Body of pancreas (tissue), 4 donors: ENCODE measurements around the gene MSMO1. TPM values are rescaled to one million over a fixed set of nuclear protein-coding genes. Genes with fewer than 3 reads are reported as not detected.
A peak's percentile ranks its signal among the peaks of the same experiment; 100 is the strongest.
"Not testable (repeated sequence)": the region's sequence is repeated elsewhere in the genome, so short reads cannot be mapped to it uniquely, and the experiment has no call there.

Experiments used
- ATAC-seq: fragments of 150-250 bp; one replicate; pipeline ENCODE4 v1.9.1; 2016
- DNase-seq, 4 donors: peaks; one replicate each; pipeline ENCODE4 v3.0.0-alpha.2; 2019
- H3K27ac ChIP-seq, 4 donors: fragments of 200-600 bp; sonication (generic); 1 replicate in 3 of 4; 2 replicates in 1 of 4; pipeline versions ENCODE4 v1.5.1 to v1.6.1; 2016 to 2019; ENCODE audit warnings: mild to moderate bottlenecking in 1 of 4, mixed read lengths in 1 of 4, moderate library complexity in 1 of 4
- H3K27me3 ChIP-seq, 2 donors: fragments of 200-600 bp; sonication (generic); one replicate each; pipeline ENCODE4 v1.6.0; 2016; ENCODE audit warnings: mild to moderate bottlenecking in 1 of 2
- H3K36me3 ChIP-seq, 2 donors: fragments of 200-600 bp; sonication (generic); replicated peaks in 1 of 2; 2 replicates each; pipeline ENCODE4 v1.5.1; 2016; ENCODE audit warnings: low read depth in 2 of 2; ENCODE audit not compliant: insufficient read depth in 1 of 2
- H3K4me1 ChIP-seq: fragments of 200-600 bp; sonication (generic); one replicate; pipeline ENCODE4 v1.6.0; 2016
- H3K4me3 ChIP-seq, 2 donors: fragments of 200-600 bp; sonication (generic); 1 replicate in 1 of 2; 2 replicates in 1 of 2; pipeline ENCODE4 v1.5.1; 2016 to 2019
- H3K9me3 ChIP-seq, 3 donors: fragments of 200-600 bp; sonication (generic); 1 replicate in 2 of 3; 2 replicates in 1 of 3; pipeline ENCODE4 v1.5.1; 2016
- POLR2A ChIP-seq, 3 donors: fragments of 450-650 bp; IDR thresholded peaks; one replicate each; pipeline ENCODE4 v1.6.1; 2016; ENCODE audit warnings: antibody characterized with exemption in 3 of 3, mild to moderate bottlenecking in 2 of 3
- WGBS, 2 donors: methylation state at CpG; one replicate each; pipeline ENCODE4 v1.1.5; 2017; 5-methylcytosine and 5-hydroxymethylcytosine counted together
- intact Hi-C: fragments of 100-400 bp; cut with DNase I; formaldehyde crosslinking; loops from one replicate; pipeline ENCODE4 v1.15.1; 2023
- total RNA-seq, 2 donors: library from RNA; depleted of rRNA; stranded (reverse); fragments of >200 nt; gene quantifications; one replicate each; pipeline ENCODE4 v1.1.0, GENCODE V29; 2016
- TF ChIP-seq, protein P1 (sequence below), 7 experiments: fragments of 450-650 bp in 4 of 7; fragments of 200-600 bp in 3 of 7; sonication (generic) in 3 of 7; IDR thresholded peaks; one replicate each; pipeline ENCODE4 v1.5.1; 2016 to 2019; ENCODE audit warnings: antibody characterized with exemption in 7 of 7

Gene MSMO1
- 10 to 100 TPM; 16.1 to 22.1 TPM for total RNA-seq

DNA sequence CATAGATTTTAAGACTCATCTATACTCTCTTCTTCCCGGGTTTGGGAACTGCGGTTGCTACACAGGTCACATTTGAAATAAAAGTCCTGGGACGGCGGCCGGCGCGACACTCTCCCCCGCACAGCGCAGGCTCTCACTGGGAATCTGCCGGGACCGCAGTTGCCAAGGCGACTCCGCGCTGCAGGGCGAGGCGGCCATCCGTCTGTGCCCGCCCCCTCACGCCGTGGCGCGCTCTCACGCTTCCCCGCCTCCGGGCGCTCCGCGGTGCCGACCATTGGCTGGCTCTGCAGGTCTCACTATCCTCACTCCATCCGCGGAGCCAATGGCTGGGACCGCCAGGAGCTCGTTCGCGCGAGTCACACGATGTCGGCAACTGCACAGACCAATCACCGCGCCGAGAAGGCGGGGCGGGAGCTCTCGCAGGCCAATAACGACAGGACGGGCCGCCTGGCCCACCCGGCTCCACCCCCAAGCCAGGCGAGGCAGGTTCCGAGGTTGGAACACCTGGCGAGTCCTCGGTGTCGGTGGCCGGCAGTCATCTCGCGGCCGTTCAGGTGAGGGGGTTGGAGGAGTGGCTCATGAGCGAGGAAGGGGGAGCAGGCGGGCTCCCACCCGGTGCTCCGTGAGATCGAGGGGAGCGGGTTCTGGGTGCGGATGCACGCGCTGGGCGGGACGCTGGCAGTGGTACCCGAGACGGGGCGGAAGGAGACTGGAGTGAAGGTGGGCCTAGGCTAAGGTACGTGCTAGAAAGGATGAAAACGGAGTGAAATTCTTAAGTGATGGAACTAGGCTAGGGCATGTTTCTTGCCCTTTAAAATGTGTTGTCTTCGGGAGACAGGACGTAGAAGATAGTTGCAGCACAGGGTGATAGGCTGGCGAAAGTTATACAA, at the start of gene MSMO1:
TSS of gene MSMO1 (plus strand) at position 459 of the 890 bp plus-strand sequence. CDS start 5,702 bp downstream, outside the sequence.
- intact Hi-C loops: no loop called here
- Histone ChIP-seq H3K36me3 (no peaks in the 10 kb centered on the region), H3K4me3 (peak within 1 kb of the TSS; percentile 75 to 86), H3K9me3 (no peaks in the 10 kb centered on the region), H3K4me1 (peaks cover 44% of the 10 kb centered on the region), H3K27ac (peak within 1 kb of the TSS; percentile 71 to 87 (median 83)), H3K27me3 (no peaks in the 10 kb centered on the region)
- peak; percentile 49 to 83 (median 81) for TF ChIP-seq POLR2A (IDR thresholded peaks at IDR 0.05)
- TF ChIP-seq, protein P1, sequence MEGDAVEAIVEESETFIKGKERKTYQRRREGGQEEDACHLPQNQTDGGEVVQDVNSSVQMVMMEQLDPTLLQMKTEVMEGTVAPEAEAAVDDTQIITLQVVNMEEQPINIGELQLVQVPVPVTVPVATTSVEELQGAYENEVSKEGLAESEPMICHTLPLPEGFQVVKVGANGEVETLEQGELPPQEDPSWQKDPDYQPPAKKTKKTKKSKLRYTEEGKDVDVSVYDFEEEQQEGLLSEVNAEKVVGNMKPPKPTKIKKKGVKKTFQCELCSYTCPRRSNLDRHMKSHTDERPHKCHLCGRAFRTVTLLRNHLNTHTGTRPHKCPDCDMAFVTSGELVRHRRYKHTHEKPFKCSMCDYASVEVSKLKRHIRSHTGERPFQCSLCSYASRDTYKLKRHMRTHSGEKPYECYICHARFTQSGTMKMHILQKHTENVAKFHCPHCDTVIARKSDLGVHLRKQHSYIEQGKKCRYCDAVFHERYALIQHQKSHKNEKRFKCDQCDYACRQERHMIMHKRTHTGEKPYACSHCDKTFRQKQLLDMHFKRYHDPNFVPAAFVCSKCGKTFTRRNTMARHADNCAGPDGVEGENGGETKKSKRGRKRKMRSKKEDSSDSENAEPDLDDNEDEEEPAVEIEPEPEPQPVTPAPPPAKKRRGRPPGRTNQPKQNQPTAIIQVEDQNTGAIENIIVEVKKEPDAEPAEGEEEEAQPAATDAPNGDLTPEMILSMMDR (IDR thresholded peaks at IDR 0.05): peak in 1 of 7 experiments; percentile 1
- DNase-seq (peak; percentile 99), ATAC-seq (peak; percentile 97)
- WGBS, 2 donors: 0% methylated on average over 25 to 76 of the region's 76 CpGs

GRCh38 chr4:165279531-165279930, 47.9 kb upstream of the MSMO1 start:
- 91 to 92% methylated on average over 18 to 20 of the region's 20 CpGs for WGBS, 2 donors
- DNase-seq: not testable (repeated sequence)

GRCh38 chr4:165284697-165285096, 42.8 kb upstream of the MSMO1 start:
- DNase-seq, ATAC-seq, intact Hi-C loops, H3K27ac ChIP-seq, H3K9me3 ChIP-seq, H3K27me3 ChIP-seq, H3K4me3 ChIP-seq, H3K4me1 ChIP-seq, H3K36me3 ChIP-seq: not testable (repeated sequence)
- 90 to 99% methylated on average over 3 of the region's 3 CpGs for WGBS, 2 donors

More at GRCh38 chr4:165279531-165279930, 47.9 kb upstream of the MSMO1 start:
- intact Hi-C loops, H3K4me1 ChIP-seq, H3K36me3 ChIP-seq, H3K27ac ChIP-seq, ATAC-seq, H3K27me3 ChIP-seq, H3K4me3 ChIP-seq, H3K9me3 ChIP-seq: not testable (repeated sequence)

DNA sequence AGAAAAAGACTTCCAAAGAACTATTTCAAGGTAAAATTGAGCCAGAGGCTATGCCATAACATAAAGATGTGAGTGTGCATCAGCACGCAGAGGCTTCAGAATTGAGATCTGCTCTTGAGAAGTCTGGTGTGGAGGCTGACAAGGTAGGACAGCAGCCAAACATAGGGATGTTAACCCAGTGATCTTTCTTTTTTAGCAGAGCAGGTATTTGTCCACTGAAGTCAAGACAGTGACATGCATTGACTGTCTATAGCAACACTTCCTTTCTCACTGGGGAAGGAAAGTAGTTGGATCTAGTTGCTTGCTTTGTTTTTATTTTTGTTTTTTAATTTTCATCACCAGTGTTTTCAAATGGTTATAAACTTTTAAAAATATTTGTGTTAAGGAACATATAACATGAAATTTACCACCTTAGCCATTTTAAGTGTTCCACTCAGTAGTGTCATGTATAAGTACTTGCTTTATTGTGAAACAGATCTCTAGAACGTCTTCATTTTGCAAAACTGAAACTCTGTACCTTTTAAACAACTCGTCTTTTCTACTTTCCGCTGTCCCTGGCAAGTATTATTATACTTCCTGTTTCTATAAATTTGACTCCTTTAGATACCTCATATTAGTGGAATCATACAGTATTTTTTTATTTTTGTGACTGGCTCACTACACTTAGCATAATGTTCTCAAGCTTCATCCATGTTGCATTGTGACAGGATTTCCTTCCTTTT, 40.7 kb upstream of the MSMO1 start:
- H3K9me3 ChIP-seq, ATAC-seq, intact Hi-C loops, H3K4me1 ChIP-seq, H3K27me3 ChIP-seq, H3K4me3 ChIP-seq, H3K36me3 ChIP-seq, DNase-seq, H3K27ac ChIP-seq: not testable (repeated sequence)
- 83 to 86% methylated on average over 4 of the region's 4 CpGs for WGBS, 2 donors

- WGBS, 2 donors: 54 to 64% methylated on average over 3 of the region's 3 CpGs
- TF ChIP-seq POLR2A (IDR thresholded peaks at IDR 0.05): no peak
- TF ChIP-seq, protein P1 (IDR thresholded peaks at IDR 0.05): no peak
- intact Hi-C loops: no loop called here
These were observed 39.2 kb upstream of the MSMO1 start for GRCh38 chr4:165288226-165288625.

More at GRCh38 chr4:165288226-165288625, 39.2 kb upstream of the MSMO1 start:
- no peaks in the 10 kb centered on the region for H3K4me1 ChIP-seq
- no peak for ATAC-seq
- H3K36me3 ChIP-seq: no peaks in the 10 kb centered on the region
- no peaks in the 10 kb centered on the region for H3K27me3 ChIP-seq
- H3K9me3 ChIP-seq: no peaks in the 10 kb centered on the region
- H3K4me3 ChIP-seq: no peak overlapping the region
- no peak overlapping the region for H3K27ac ChIP-seq
- no peak for DNase-seq
